ENCODE data around the gene CDKN1B. TPM values are rescaled to one million over a fixed set of nuclear protein-coding genes. Genes with fewer than 3 reads are reported as not detected.

CDKN1B gene
- total RNA-seq, 2 experiments from 2014 or later = 99.2 to 105 TPM

DNA sequence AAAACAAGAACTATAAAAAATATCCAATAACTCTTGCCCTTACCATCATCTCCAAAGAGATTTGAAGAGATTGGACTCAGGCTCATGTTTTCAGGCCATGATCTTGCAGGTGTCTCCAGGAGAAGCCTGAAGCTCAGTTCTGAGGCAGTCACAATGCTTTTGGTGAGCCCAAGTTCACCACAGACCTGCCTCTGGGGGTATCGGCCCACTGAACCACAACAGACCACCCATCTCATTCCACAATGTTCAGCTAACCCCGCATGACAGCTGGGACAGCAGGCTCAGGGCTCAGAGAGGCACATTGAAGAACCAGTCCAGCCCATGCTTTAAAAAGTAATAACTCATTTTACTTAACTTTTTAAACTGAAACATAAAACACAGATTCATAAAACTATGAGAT lies 40.0 kb downstream of the CDKN1B start:
- no peak overlapping the region for H3K27ac Mint-ChIP-seq
- DNase-seq = no peak
- H3K27me3 Mint-ChIP-seq = no peaks in the 10 kb centered on the region
- H3K4me1 Mint-ChIP-seq = no peaks in the 10 kb centered on the region
- CTCF ChIA-PET = interaction anchor here (1.2 kb wide), 1 partner anchor 20 kb away, joined by 3 read pairs; no protein-coding TSS in a partner anchor
- peaks cover 18% of the 10 kb centered on the region for H3K36me3 Mint-ChIP-seq
- no peak overlapping the region for H3K4me3 Mint-ChIP-seq
- H3K9me3 Mint-ChIP-seq (ENCODE audit: low read depth) = no peaks in the 10 kb centered on the region
- ATAC-seq = no peak

- Mint-ChIP-seq H3K36me3 (peaks cover 18% of the 10 kb centered on the region), H3K27me3 (no peaks in the 10 kb centered on the region), H3K4me3 (no peak overlapping the region), H3K27ac (no peak overlapping the region), H3K9me3 (ENCODE audit: low read depth) (no peaks in the 10 kb centered on the region), H3K4me1 (no peaks in the 10 kb centered on the region)
- DNase-seq (no peak), ATAC-seq (no peak)
- CTCF ChIA-PET = no interaction called here
Measured at GRCh38 chr12:12759234-12759915, 42.2 kb downstream of the CDKN1B start.

- no peak for DNase-seq
- CTCF ChIA-PET = no interaction called here
- Mint-ChIP-seq H3K4me1 (no peaks in the 10 kb centered on the region), H3K4me3 (no peak overlapping the region), H3K36me3 (peaks cover 34% of the 10 kb centered on the region), H3K9me3 (ENCODE audit: low read depth) (peaks cover 3% of the 10 kb centered on the region), H3K27me3 (no peaks in the 10 kb centered on the region), H3K27ac (no peak overlapping the region)
- ATAC-seq = no peak
Measured at GRCh38 chr12:12764824-12765223, 47.7 kb downstream of the CDKN1B start.

- peaks cover 5% of the 10 kb centered on the region for H3K9me3 Mint-ChIP-seq (ENCODE audit: low read depth)
- DNase-seq (no peak), ATAC-seq (no peak)
- CTCF ChIA-PET = no interaction called here
- H3K4me1 Mint-ChIP-seq = no peaks in the 10 kb centered on the region
- H3K36me3 Mint-ChIP-seq = peaks cover 27% of the 10 kb centered on the region
- H3K27me3 Mint-ChIP-seq = peaks cover 2% of the 10 kb centered on the region
- no peak overlapping the region for H3K27ac Mint-ChIP-seq
- no peak overlapping the region for H3K4me3 Mint-ChIP-seq
Measured at GRCh38 chr12:12770262-12770661, 53.1 kb downstream of the CDKN1B start.

Small RNA genes within 50 kb of the gene (microRNA-seq; reads per million reads assigned to microRNA genes)
- gene MIR613 = not detected

Other genes with a start within 250 kb of the CDKN1B start
- gene DUSP16, start 154.5 kb upstream of the CDKN1B start, total RNA-seq = 10 to 100 TPM; 43.0 to 69.0 TPM
- 10 to 100 TPM; 16.3 to 20.5 TPM for gene CREBL2, start 105.5 kb upstream of the CDKN1B start, total RNA-seq
- 10 to 100 TPM; 15.1 to 16.8 TPM for gene GPR19, start 21.2 kb upstream of the CDKN1B start, total RNA-seq
- 10 to 100 TPM in 1 of 2 experiments, 1 to 10 TPM in 1; 7.2 to 13.5 TPM for gene APOLD1, start 68.3 kb downstream of the CDKN1B start, total RNA-seq
- gene DDX47, start 96.0 kb downstream of the CDKN1B start, total RNA-seq = 10 to 100 TPM; 56.0 to 68.0 TPM
- not detected for gene GPRC5A, start 174.2 kb downstream of the CDKN1B start, total RNA-seq
- not detected for gene GPRC5D, start 234.8 kb downstream of the CDKN1B start, total RNA-seq

Measured in activated CD8-positive, alpha-beta memory T cell treated with anti-CD3 and anti-CD28 coated beads, Interleukin-2, amount 10 ng/mL, durations not matched to agents 7 days and 5 days (primary cell).